PFSK-1 (cell line): Measurements from ENCODE around the gene RECQL5.

ENCODE experiments used
- FOXP2 ChIP-seq: optimal IDR thresholded peaks from 2 replicates; pipeline ENCODE3; 2011; ENCODE audit warnings: borderline replicate concordance, control low read depth, inconsistent platforms; ENCODE audit not compliant: insufficient read depth; ENCODE audit errors: extremely low read length, extremely low read depth
- POLR2AphosphoS5 ChIP-seq: IDR thresholded peaks from 2 replicates; pipeline ENCODE4 v1.6.1; 2012; ENCODE audit warnings: low read depth, mild to moderate bottlenecking, control low read depth, low read length, moderate library complexity
- SIN3A ChIP-seq: IDR thresholded peaks from 2 replicates; pipeline ENCODE4 v1.6.1; 2012; ENCODE audit warnings: mild to moderate bottlenecking, low read length, moderate library complexity, borderline replicate concordance; ENCODE audit not compliant: insufficient read depth
- TAF1 ChIP-seq: IDR thresholded peaks from 2 replicates; pipeline ENCODE4 v1.6.1; 2012; ENCODE audit warnings: low read length, control low read depth, borderline replicate concordance; ENCODE audit not compliant: insufficient read depth
- TF ChIP-seq, protein P1 (sequence below), 2 experiments: IDR thresholded peaks; 2 replicates each; pipeline versions ENCODE4 v1.6.1 to v1.8.0; 2011 to 2012; ENCODE audit warnings: low read depth in 2 of 2, low read length in 2 of 2, control low read depth in 1 of 2, inconsistent platforms in 1 of 2, mild to moderate bottlenecking in 1 of 2, moderate library complexity in 1 of 2; ENCODE audit not compliant: insufficient read depth in 1 of 2

RECQL5 gene

DNA sequence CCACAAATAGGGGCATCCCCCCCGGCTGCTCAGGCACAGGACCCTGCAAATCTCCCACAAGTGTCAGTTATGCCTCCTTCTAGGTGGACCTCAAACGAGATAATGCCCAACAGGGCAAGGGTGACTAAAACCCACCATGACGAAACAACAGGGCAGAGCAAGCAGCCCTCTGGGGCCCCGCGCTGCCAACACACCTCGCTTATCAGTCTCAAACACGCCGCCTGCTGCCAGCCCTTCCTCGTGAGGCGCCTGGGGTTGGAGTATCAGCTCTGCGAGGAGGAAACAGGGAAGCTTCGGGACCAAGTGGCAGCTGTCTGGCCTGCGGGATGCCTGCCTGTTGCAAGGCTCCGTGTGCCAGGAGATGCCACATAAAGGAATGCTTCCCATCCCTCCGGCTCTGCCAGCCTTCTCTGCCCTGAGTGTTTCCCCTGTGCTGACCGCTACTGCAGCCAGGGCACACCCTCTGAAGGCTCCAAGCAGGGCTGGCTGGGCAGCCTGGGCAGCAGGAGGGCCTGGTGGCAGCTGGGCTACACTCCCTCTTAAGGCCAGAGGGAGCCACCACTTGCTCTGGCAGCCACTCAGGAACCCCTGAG lies 31.2 kb downstream of the RECQL5 start:
- TF ChIP-seq TAF1 (no peak), POLR2AphosphoS5 (no peak), SIN3A (no peak)

DNA sequence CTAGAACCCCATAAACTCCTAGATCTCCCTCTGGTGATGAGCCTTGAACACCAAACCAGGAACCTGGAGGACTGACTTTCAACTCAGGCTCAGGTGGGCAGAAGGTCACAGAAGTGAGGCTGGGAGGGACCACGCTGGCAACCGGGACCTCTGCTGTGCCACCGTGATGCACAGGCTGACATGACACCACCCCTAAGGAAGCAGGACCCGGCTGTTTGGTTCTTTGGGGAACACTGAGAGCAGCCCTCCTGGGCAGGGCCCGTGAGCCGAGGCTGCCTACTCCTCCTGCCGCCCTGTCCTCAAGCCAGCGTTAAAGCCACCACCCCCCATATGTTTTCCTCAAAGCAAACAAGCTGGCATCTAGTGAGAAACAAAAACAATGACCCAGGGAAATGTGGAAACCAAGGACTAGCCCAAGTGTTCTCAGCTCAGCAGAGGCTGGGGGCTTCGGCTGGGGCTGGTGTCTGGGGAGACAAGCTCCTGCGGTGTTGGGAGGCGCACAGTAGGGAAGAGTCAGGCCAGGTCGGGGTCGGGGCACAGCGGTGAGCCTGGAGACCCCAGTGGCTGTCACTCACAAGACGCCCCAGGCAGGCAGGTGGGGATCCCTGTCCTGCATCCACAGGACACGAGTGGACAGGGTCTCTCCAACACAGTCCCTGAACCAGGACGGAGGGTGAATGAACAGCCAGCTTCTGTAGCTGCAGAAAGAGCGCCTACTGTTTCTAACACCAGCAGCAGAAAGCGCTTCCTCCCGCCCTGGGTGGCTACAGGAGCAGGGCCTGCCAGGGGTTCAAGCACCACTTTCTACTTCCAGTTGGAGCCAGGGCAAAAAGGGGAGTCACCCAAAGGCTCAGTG lies 32.0 kb downstream of the RECQL5 start:
- TF ChIP-seq, protein P1, sequence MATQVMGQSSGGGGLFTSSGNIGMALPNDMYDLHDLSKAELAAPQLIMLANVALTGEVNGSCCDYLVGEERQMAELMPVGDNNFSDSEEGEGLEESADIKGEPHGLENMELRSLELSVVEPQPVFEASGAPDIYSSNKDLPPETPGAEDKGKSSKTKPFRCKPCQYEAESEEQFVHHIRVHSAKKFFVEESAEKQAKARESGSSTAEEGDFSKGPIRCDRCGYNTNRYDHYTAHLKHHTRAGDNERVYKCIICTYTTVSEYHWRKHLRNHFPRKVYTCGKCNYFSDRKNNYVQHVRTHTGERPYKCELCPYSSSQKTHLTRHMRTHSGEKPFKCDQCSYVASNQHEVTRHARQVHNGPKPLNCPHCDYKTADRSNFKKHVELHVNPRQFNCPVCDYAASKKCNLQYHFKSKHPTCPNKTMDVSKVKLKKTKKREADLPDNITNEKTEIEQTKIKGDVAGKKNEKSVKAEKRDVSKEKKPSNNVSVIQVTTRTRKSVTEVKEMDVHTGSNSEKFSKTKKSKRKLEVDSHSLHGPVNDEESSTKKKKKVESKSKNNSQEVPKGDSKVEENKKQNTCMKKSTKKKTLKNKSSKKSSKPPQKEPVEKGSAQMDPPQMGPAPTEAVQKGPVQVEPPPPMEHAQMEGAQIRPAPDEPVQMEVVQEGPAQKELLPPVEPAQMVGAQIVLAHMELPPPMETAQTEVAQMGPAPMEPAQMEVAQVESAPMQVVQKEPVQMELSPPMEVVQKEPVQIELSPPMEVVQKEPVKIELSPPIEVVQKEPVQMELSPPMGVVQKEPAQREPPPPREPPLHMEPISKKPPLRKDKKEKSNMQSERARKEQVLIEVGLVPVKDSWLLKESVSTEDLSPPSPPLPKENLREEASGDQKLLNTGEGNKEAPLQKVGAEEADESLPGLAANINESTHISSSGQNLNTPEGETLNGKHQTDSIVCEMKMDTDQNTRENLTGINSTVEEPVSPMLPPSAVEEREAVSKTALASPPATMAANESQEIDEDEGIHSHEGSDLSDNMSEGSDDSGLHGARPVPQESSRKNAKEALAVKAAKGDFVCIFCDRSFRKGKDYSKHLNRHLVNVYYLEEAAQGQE (IDR thresholded peaks at IDR 0.05; ENCODE audit: insufficient read depth in 1 of 2, low read depth in 2 of 2, low read length in 2 of 2) = no peak
- TF ChIP-seq TAF1 = no peak
- TF ChIP-seq SIN3A = no peak
- no peak for TF ChIP-seq POLR2AphosphoS5

DNA sequence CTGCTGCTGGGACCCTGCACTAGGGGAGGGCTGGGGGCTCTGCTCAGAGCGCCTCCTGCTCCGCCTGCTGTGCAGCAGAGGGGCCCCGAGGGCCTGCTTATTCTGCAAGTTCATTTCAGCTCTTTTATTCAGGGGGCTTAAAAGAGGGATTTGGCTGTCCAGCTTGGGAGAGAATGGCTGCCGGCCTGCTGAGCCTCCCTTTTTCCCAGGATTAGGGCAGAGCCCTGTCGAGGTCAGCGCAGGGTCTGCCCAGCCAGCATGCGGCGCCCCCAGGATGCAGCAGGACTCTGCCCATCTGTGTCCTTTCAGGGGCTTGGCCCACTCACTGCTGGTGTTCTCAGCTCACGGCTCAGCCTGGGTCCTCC lies 32.6 kb downstream of the RECQL5 start:
- TF ChIP-seq TAF1 (no peak), FOXP2 (no peak), SIN3A (no peak), POLR2AphosphoS5 (no peak)
- TF ChIP-seq, protein P1 (IDR thresholded peaks at IDR 0.05; ENCODE audit: insufficient read depth in 1 of 2, low read depth in 2 of 2, low read length in 2 of 2) = no peak

DNA sequence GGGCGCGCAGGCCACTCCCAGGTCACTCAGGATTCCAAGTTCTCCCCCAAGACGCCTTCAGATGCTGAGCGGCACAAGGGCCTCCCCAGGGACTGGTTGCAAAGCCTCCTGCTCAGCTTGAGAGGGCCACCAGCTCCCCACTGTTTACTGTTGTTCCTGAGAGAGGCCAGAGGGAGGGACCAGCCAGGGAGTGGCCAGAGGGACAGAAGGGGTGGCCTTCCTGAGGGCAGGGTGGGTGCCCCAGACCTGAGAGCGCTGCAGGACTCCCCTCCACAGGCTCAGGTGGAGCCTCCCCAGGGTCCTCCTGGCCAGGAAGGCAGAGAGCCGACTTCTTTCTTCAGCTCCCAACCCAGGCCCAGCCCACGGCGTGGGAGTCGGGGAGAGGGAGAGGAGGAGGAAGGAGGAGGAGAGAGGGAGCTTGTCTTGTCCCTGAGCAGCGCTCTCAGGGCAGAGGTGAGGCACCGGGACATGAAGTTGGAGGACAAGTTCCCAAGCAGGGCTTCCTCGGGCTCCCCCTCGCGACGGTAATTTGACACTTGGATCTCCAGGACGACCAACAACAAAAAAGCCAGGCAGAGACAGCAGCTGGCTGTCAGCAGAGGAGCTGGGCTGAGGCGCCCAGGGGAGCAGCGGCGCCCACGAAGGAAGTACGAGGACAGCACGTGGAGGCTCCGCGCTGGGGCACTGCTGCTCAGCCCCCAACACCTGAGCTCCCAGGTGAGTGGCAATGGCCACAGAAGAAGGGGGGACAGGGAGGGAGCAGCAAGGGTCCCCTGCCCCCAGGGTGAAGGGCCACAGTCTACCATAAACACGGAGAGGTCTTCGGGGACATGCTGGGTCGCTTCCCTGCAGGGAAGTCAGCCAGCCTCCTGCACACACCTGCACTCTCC lies 33.2 kb downstream of the RECQL5 start:
- TF ChIP-seq TAF1 (no peak), SIN3A (peak; percentile 99; the same call in 1 of the 2 replicates), FOXP2 (peak; percentile 58), POLR2AphosphoS5 (no peak)
- TF ChIP-seq, protein P1 (IDR thresholded peaks at IDR 0.05; ENCODE audit: insufficient read depth in 1 of 2, low read depth in 2 of 2, low read length in 2 of 2) = no peak

DNA sequence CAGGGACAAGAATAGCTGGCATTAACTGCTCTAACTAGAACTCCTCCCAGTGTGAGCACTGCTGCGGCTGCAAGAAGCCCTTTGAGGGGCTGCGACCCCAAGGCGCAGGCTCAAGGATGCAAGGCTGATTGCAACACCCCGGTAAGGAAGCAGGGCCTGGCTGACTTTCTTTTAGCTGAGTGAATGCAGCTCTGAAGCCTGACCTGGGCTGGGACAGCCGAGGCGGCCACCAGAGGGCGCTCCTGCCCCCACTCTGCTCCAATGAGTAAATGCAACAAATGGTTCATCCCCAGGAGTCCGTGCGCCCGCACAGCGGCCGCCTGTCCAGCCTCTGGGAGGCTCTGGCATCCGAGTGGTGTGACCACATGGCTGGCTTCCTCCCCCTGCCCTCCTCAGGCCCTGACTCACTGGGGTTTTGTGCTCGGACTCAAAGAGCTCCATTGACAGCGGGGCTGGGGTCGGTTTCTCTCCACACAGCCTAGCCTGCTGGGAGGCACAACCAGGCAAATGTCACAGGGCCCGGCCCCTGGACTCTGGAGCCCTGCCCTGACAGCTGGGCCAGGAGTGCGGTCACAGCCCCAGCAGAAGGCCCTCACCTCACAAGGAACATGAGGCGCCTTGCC lies 34.0 kb downstream of the RECQL5 start, which contains the start of gene SMIM5:
Gene SMIM5 (plus strand): TSS at position 572 of the 623 bp plus-strand sequence. CDS start 6,768 bp downstream, outside the sequence.
- TF ChIP-seq TAF1 (no peak), SIN3A (no peak), FOXP2 (peak; percentile 30)
